HG03439 (cell line): ENCODE data around the gene PBOV1.

Experiments
- ATAC-seq: cut with Tn5 transposase; IDR thresholded peaks from one replicate; pipeline ENCODE4 v1.9.1; 2021; ENCODE audit warnings: mild to moderate bottlenecking, moderate library complexity; ENCODE audit not compliant: unreplicated experiment

PBOV1 gene

DNA sequence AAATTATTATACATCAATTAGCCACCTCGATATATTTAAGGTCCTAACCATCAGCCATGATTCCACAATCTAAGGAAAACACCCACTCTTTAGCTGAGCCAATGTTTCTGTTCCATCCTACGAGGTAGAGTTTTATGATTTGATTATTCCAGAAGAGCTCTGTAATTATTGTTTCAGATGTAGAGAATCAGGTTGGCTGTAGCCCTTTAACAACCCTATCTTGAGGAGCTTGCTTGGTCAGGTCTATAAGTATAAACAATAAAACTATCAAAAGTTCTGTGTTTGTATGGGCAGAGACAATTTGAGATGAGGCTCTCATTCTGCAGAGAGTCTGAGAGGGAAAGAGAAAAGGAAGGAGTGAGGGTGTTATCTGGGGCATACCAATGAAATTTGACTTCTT lies at the start of gene PBOV1:
Gene PBOV1, minus strand, starts transcription at position 43 of the 400 bp plus-strand sequence. CDS start 96 bp downstream, outside the sequence.
- ATAC-seq: no peak

DNA sequence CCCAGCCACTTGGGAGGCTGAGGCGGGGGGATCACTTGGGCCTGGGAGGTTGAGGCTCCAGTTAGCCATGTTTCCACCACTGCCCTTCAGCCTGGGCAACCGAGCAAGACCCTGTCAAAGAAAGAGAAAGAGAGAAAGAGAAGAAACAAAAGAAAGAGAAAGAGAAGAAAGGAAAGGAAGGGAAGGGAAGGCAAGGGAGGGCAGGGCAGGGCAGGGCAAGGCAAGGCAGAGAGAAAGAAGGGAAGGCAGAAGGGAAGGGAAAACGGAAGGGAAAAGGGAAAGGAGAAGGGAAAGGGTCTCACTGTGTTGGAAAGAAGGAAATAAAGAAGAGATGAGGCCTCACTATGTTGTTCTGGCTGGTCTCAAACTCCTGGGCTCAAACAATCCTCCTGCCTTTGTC lies 47.8 kb upstream of the PBOV1 start:
- ATAC-seq: no peak

DNA sequence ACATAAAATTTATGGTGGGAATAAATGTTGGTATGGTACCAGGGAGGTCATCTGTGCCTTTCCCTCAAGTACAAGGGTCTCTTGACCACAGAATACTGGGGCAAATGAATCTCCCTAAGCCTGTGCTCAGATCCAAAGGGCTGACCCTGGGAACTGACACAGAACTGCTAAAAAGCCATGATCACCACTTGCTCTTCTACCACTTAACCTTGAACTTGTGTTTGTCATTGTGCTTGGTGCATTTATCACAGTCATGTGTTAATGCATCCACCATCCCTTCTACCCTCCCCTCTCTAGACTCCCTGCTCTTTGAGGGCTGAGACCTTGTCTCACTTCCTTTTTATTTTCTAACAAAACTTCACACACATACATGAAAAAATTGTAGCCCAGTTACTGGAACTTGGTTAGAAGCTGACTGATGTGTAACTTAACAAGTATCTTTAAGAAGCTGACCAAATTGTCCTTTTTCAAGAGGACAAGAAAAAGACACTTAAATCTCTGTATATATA lies 46.1 kb upstream of the PBOV1 start:
- no peak for ATAC-seq

- no peak for ATAC-seq
Measured at GRCh38 chr6:138263963-138264362, 45.7 kb upstream of the PBOV1 start.

GRCh38 chr6:138261116-138261780 lies 43.0 kb upstream of the PBOV1 start:
- no peak for ATAC-seq

GRCh38 chr6:138258991-138259390 lies 40.7 kb upstream of the PBOV1 start:
- no peak for ATAC-seq

GRCh38 chr6:138258197-138258596 lies 39.9 kb upstream of the PBOV1 start:
- no peak for ATAC-seq

DNA sequence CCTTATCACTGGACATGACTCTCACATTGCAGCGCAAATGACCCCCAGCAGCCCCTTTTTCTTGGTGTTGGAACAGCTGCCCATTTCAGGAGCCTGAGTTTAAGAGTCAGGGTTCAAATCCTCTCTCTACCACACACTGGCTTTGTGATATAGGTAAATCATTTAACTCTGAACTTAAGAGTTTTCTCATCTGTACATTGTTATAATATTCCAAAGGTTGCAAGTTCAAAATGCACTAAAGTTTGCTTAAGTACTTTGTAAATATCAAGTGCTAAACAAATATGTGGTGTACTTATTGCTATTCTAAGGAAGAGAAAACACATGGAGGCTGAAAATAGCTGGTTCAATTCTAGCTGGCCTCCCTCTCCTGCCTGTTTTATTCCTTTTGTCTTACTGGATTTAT lies 39.3 kb upstream of the PBOV1 start:
- ATAC-seq: no peak

DNA sequence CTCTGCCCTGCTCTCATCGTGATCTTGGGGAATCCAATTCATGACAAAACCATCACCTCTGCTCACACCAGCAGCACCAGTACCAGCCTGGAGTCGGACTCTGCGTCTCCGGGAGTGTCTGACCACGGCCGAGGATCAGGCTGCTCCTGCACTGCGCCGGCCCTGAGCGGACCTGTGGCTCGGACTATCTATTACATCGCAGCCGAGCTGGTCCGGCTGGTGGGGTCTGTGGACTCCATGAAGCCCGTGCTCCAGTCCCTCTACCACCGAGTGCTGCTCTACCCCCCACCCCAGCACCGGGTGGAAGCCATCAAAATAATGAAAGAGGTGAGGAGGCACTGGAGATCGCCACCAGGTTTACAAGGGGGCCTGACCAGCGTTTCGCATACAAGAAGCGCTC lies 37.2 kb upstream of the PBOV1 start:
- no peak for ATAC-seq

- no peak for ATAC-seq
Measured at GRCh38 chr6:138253731-138254130, 35.4 kb upstream of the PBOV1 start.

GRCh38 chr6:138250513-138251247 lies 32.4 kb upstream of the PBOV1 start:
- ATAC-seq: no peak

DNA sequence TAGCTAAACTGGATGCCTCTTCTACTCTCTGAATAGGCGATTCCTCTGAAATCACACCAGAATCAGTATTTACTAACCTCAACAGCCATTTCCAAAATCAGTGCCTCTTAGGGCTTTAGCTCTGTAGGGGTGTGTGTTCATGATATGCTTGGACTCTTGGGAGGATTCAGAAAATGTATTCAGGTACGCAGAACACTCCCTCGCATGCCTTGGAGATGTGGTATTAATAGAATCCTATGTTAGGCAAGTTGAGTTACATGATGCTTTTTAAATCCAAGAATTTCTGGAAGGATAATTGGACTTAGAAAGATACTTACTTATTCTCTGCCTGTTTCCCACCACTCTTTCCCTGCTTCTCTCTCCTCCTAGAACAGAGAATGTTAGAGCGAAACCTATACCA lies 31.8 kb upstream of the PBOV1 start:
- no peak for ATAC-seq

DNA sequence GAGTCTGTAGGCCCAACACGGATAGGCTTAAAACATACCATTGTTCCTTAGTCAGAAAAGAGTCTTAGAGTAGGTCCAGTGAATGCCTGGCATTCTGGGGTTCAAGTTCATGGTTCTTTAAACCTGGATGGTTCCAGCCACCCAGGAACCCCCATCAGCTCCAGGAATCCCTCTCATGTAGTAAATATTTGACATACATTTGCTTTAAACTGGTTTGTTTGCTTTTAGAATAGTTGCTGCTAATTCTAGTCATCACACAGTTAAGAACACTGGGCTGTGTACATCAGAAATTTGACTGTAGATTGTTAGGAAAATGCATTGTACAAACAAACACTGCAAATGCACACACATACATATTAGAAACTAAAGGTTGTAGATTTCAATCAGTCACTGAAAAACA lies 30.6 kb upstream of the PBOV1 start:
- ATAC-seq: no peak

DNA sequence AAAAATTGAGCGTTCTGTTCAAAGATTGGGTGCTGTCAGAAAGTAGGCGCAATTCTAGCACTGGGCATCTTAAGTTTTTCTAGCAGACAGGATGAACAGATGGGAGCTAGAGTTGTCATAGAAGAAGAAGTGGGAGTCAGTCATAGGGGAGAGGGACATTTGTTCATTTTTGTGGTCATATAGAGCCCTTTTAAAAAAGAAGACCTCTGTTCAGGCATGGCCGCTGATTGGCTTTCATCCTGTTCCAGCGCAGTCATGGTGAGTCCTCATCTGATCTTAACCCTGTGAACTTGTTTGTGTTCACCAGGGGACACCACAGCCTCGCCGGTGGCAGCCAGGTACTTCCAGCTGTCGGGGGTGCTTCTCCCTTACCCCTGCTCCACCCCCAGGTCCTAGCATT lies 29.7 kb upstream of the PBOV1 start:
- ATAC-seq: no peak

GRCh38 chr6:138246650-138247440 lies 28.6 kb upstream of the PBOV1 start:
- ATAC-seq: no peak

DNA sequence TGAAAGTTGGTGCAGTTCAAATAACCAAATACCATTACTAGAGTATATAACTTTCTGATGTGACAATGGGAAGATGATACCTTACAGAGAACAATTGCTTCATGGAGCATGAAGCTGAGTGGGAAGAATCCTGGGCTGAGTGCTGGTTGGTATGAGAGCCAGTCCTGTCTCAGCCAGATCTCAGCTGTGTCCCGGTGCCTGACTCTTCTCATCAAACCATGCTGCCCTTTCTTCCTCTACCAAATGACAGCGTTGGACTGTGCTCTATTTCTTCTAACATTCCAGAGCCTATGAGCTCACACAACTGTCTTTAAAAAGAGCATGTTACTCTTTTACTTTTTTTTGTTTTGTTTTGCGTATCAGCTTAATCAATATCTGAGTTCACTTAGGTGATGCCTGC lies 27.5 kb upstream of the PBOV1 start:
- no peak for ATAC-seq

DNA sequence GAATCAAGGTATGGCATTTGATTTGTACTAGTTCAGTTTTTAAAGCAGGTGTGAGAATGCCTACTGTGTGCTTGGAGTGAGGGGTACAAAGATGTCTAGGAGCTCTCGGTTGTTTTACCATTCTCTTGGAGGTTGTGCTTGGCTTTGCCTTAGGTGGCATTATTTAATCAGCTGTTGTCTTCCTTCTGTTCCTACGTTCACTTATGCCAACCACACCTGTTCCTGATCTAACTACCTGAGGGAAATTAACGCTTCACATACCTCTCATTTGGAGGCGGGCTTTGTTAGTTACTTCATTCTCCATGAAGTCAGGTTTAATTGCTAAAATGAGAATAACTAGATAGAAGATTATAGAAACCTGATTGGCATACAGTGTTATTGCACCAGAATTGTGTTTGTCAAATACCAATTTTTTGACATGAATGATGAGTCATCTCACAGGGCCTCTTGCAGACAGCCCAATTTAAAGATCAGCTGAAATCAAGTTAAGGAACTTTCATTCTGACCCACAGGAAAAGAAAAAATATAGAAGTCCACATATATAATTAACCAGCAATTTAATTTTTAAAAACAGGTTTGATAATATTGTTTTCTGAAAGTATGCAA lies 24.8 kb upstream of the PBOV1 start:
- ATAC-seq: no peak

GRCh38 chr6:138241934-138242333 lies 23.6 kb upstream of the PBOV1 start:
- no peak for ATAC-seq

- no peak for ATAC-seq
Measured at GRCh38 chr6:138241381-138241780, 23.1 kb upstream of the PBOV1 start.

DNA sequence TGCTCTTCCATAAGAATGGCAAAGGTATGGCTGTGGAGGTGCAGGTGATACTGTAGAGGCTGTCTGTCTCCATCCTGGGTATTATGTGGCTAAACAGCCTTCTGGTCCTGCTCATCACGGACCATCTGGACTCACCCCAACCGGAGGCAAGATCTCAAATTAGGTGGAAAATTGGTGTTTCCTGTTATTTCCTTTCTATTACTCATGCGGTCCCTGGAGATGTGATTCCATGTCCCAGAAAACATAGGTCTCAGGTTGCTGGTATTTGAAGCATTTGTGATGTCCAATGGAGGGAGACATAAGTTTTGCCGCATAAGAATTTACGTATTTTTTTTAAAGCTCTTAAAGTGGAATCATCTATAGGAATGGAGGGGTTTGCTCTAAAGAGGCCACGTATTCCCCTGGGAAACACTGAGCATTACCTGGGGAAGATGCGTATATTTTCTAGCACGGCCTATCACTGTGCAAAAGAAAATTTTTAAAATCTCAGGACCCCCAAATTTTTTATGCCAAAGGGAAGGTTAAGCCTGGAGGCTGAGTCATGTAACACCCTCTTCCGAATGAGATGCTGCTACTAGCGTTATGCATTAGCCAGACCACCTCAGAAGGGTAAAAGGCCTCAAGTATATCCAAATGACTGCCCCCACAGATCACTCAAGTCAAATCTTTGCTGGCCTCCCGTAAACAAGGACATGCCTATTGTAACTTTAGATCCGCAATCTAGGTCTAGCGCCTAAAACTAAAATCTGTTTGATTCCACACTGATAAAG lies 22.4 kb upstream of the PBOV1 start:
- no peak for ATAC-seq
